Bronchial epithelial cell (primary cell): Measurements from ENCODE around the gene CCDC85A. TPM values are rescaled to one million over a fixed set of nuclear protein-coding genes. Genes with fewer than 3 reads are reported as not detected.

Experiments used
- DNase-seq: peaks from one replicate; pipeline ENCODE4 v3.0.0-alpha.2; 2010; ENCODE audit warnings: low read depth
- FAIRE-seq: peaks from 2 replicates; lab custom pipeline; 2011; peaks lifted over from hg19 to GRCh38; lab: Jason Lieb, UNC
- H3K27me3 ChIP-seq: 2 replicates; pipeline ENCODE4 v1.5.1; 2011; ENCODE audit warnings: low read length; ENCODE audit not compliant: control insufficient read depth, insufficient read depth
- H3K36me3 ChIP-seq: 2 replicates; pipeline ENCODE4 v1.5.1; 2011; ENCODE audit warnings: low read length; ENCODE audit not compliant: control insufficient read depth, insufficient read depth
- H3K4me3 ChIP-seq: 2 replicates; pipeline ENCODE4 v1.5.1; 2011; ENCODE audit warnings: mild to moderate bottlenecking, low read depth, low read length, control low read depth
- total RNA-seq: library from RNA; depleted of rRNA; stranded (reverse); fragments of >200 nt; gene quantifications from 2 replicates; pipeline ENCODE4 v1.2.1, GENCODE V29; 2014
- TF ChIP-seq, protein P1 (sequence below): IDR thresholded peaks from 2 replicates; pipeline ENCODE4 v1.5.1; 2011; ENCODE audit warnings: mild to moderate bottlenecking, moderate library complexity, low read length, control low read depth, inconsistent platforms; ENCODE audit not compliant: insufficient read depth, severe bottlenecking

The CCDC85A gene
- total RNA-seq, 1 donor from 2014 or later, result not detected

DNA sequence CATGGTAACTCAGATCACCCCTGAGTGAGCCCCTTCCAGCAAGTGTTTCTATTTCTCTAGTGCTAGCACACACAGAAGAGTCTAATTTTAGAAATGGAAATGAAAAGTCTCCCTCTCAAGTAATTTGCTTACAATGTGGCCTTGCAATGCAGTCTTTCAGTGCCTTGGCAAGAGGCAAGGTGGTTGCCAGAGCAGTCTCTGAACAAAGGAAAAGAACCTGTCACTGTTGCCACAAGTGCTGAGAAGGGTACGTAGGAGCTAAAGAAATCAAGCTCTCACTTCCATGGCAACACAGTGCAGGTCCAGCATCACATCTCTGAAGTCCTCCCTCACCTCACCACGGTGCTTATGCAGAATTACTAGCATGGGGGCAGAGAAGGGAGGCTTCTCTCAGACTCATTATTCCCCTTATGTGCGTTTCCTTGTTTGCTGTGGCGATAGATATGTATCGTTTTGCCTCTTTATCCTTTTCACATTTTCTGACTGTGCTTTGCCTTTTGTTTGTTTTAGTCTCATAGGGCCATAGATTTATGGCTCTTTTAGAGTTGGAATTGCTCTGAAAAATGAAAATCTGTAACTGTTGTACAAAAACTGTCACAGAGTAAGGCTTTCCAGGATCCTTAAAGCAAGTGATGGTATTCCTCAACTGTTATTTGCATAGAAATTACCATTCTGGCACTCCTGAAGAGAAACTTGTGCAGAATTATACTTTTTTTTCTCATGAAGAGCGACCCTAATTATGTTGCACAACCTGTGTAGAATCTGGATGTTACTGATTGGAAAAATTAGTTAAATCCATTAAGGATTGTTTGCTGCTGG is 164.8 kb downstream of the CCDC85A start:
- no peak for DNase-seq
- no peak for FAIRE-seq
- Histone ChIP-seq H3K36me3 (no peaks in the 10 kb centered on the region), H3K27me3 (no peaks in the 10 kb centered on the region), H3K4me3 (no peak overlapping the region)
- TF ChIP-seq, protein P1, sequence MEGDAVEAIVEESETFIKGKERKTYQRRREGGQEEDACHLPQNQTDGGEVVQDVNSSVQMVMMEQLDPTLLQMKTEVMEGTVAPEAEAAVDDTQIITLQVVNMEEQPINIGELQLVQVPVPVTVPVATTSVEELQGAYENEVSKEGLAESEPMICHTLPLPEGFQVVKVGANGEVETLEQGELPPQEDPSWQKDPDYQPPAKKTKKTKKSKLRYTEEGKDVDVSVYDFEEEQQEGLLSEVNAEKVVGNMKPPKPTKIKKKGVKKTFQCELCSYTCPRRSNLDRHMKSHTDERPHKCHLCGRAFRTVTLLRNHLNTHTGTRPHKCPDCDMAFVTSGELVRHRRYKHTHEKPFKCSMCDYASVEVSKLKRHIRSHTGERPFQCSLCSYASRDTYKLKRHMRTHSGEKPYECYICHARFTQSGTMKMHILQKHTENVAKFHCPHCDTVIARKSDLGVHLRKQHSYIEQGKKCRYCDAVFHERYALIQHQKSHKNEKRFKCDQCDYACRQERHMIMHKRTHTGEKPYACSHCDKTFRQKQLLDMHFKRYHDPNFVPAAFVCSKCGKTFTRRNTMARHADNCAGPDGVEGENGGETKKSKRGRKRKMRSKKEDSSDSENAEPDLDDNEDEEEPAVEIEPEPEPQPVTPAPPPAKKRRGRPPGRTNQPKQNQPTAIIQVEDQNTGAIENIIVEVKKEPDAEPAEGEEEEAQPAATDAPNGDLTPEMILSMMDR, result no peak

DNA sequence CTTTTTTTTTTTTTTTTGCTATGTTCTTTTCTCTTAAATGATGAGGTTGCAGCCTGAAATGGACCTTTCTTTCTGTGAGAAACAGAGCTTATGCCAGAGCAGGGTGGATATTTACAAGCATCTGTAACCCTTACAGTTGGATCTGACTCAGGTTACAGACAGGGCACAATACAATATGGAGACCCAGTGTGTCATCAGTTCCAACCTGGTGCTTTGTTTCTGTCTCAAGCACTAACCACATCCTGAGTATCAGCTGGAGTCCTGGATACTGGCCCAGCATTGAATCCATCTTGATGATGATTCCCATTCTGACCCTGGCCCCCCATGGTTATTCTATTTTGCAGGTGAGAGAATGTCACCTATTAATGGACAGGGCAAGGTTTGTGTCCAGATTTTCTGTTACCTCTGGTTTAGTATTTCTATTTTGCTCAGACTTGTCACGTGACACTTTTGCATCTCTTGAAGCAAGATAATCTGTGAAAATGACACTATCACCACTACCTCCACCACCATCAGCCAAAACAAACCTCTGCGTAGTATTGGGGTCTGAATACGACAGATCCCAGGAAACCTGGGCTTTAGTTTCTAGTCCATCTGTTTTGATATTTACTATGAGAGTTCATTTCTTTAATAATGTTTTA is 174.0 kb downstream of the CCDC85A start:
- no peaks in the 10 kb centered on the region for H3K27me3 ChIP-seq
- no peak for FAIRE-seq
- H3K36me3 ChIP-seq, result no peaks in the 10 kb centered on the region
- TF ChIP-seq, protein P1, result no peak
- H3K4me3 ChIP-seq, result no peak overlapping the region
- no peak for DNase-seq

DNA sequence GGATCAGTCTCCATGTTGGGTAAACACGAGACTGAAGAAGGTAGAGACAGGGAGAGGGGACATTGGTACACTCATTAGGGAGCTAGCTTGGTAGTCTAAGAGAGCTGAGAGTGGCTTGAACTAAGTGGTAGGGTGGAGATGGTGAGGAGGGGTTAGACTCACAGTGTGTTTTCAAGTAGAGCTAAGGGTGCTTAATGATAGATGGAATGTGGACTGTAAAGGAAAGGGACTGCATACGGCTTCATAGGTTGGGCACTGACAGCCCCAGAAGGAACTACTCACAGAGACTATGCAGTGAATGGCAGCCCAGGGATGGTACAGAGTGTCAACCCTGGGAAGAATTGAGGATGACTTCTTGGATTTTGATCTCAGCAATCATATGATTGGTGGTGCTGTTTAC is 178.1 kb downstream of the CCDC85A start:
- no peaks in the 10 kb centered on the region for H3K27me3 ChIP-seq
- DNase-seq, result no peak
- no peak for FAIRE-seq
- TF ChIP-seq, protein P1, result no peak
- no peak overlapping the region for H3K4me3 ChIP-seq
- H3K36me3 ChIP-seq, result no peaks in the 10 kb centered on the region

DNA sequence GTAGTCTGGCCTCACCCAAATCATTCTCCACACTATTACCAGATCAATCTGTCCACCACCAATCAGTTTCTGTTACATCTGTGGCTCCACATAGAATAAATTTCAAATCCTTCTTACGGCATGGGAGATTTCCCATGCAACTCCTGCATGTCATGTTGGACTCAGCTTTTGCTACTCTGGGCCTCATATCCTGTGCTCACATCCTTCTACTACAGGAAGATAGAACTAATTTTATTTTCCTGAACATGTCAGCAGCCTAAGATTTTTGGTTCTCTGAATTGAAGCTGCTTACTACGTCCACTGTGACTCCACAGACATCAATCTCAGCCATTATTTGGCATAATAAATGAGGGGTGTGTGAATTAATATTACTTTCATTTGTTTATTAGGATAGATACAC is 181.1 kb downstream of the CCDC85A start:
- H3K36me3 ChIP-seq, result no peaks in the 10 kb centered on the region
- TF ChIP-seq, protein P1, result no peak
- H3K27me3 ChIP-seq, result no peaks in the 10 kb centered on the region
- no peak overlapping the region for H3K4me3 ChIP-seq
- FAIRE-seq, result no peak
- no peak for DNase-seq

DNA sequence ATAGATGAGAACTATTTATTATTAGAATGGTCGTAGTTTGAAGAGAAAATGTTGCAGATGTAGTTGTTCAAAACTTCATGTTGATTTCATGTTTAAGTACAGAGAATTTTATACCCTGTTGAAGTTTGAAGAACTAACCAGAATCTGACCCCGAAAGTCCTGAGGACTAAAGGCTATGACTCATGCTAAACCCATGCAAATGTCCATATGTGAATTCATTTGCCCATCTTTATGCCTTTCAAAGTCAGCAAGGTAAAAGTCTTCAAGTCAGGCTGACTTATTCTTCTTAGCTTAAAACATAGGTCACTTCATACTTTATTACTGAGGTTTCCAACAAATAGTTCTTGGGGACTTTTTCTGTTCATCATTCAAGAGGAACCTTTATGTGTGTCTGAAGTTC is 185.5 kb downstream of the CCDC85A start:
- no peak for FAIRE-seq

More for the DNA sequence above, 185.5 kb downstream of the CCDC85A start:
- Histone ChIP-seq H3K36me3 (no peaks in the 10 kb centered on the region), H3K4me3 (no peak overlapping the region), H3K27me3 (no peaks in the 10 kb centered on the region)
- peak; percentile 3 for DNase-seq
- TF ChIP-seq, protein P1, result no peak
